Heart left ventricle (tissue), 13 donors: ENCODE results near the gene EXOC4.

ENCODE experiments used
- POLR2A ChIP-seq, 2 donors: fragments of 450-650 bp; IDR thresholded peaks; one replicate each; pipeline ENCODE4 v1.6.1; 2017; ENCODE audit warnings: antibody characterized with exemption in 2 of 2, mild to moderate bottlenecking in 2 of 2, moderate library complexity in 2 of 2
- TF ChIP-seq, protein P1 (sequence below), 12 donors: fragments of 200-600 bp; sonication (generic) in 4 of 12; IDR thresholded peaks; one replicate each; pipeline versions ENCODE4 v1.5.0 to v1.8.0; 2018 to 2022; ENCODE audit warnings: antibody characterized with exemption in 12 of 12, mild to moderate bottlenecking in 5 of 12
- donor health status: ischemic (EF 13 %, LVEDD 7.1; RV severe dilation, severe dysfunction).
- donor health status: DM: no; HTN: yes; CAD: no.
- donor health status: DM: no; HTN: no; CAD: no.
- donor health status: ischemic (EF 25% LVEDD 6.9; RV normal size, moderate dysfunction).
- donor health status: ischemic (EF 25% LVEDD 5.7; RV mildly dilated, moderate dysfunction).
- donor health status: ischemic (EF 35%, LVEDD 5.7; RV mildly dilated, moderate dysfunction).
- donor health status: nonischemic (EF 11% LVEDD 7.7; RV severe dilation, severe dysfunction).
- donor health status: DM: yes; HTN: yes; CAD: no.
- donor health status: PGD.
- donor health status: ischemic (EF 29% LVEDD 5.4; RV normal size, mild dysfunction).
- donor health status: nonischemic (EF 23%, LVEDD 6.1; RV moderate dilation, normal function).

DNA sequence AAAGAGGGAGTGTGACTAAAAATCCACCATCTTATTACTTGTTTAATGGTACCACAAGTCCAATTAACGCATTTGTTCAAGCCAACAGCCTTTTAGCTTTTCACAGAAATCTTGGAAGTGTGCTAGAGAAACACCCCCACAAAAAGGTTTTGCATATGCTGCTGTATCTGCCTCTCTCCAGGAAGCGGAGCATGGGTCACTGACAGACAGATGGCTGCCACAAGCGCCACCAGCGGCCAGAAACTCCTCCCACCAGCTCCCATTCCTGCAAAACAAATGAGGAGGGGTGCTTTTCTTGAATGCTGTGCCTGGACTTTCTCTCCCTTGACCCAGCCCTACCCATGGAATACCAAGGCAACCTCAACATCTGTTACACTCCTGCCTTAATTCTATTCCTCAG, 698.0 kb downstream of the EXOC4 start:
- TF ChIP-seq, protein P1, sequence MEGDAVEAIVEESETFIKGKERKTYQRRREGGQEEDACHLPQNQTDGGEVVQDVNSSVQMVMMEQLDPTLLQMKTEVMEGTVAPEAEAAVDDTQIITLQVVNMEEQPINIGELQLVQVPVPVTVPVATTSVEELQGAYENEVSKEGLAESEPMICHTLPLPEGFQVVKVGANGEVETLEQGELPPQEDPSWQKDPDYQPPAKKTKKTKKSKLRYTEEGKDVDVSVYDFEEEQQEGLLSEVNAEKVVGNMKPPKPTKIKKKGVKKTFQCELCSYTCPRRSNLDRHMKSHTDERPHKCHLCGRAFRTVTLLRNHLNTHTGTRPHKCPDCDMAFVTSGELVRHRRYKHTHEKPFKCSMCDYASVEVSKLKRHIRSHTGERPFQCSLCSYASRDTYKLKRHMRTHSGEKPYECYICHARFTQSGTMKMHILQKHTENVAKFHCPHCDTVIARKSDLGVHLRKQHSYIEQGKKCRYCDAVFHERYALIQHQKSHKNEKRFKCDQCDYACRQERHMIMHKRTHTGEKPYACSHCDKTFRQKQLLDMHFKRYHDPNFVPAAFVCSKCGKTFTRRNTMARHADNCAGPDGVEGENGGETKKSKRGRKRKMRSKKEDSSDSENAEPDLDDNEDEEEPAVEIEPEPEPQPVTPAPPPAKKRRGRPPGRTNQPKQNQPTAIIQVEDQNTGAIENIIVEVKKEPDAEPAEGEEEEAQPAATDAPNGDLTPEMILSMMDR (IDR thresholded peaks at IDR 0.05) = no peak
- TF ChIP-seq POLR2A (IDR thresholded peaks at IDR 0.05) = no peak
